ENCODE data around the gene PGA3.
"Not testable (repeated sequence)": the region's sequence is repeated elsewhere in the genome, so short reads cannot be mapped to it uniquely, and the experiment has no call there.

PGA3 gene

DNA sequence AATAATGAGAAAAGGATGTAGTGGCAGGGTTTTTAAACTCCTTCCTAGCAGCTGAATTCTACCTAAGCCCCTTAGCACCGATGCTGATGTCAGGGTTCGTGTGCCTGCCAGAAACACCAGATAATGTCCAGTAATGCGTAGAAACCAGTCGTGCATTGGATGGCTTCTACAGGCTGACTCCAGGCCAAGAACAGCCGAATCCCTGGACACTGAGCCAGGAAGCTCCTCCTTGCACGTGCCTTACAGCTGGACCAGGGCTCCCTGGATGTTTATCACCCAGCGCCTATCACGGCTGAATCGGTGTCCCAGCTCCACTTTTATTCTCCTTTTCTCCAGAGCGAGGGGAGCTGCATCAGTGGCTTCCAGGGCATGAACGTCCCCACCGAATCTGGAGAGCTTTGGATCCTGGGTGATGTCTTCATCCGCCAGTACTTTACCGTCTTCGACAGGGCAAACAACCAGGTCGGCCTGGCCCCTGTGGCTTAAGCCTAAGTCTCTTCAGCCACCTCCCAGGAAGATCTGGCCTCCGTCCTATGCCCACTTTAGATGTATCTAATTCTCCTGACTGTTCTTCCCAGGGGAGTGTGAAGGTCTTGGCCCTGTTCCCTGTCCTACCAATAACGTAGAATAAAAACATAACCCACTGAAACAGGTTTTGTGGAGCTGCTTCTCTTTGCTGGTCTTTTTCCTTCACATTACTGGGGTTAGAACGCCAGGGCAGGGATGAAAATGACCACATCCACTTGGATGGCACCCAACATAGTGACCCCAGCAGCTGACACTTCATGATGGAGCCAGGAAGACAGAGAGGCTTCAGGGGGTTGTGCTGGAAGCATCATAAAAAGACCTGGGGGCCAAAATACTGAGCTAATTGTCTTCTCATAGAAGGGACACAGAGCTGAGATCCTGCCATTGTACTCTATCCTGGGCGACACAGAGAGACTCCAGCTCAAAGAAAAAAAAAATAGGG is 47.8 kb downstream of the PGA3 start:
- not testable (repeated sequence) for DNase-seq (ENCODE audit: low read depth in 2 of 2)

DNA sequence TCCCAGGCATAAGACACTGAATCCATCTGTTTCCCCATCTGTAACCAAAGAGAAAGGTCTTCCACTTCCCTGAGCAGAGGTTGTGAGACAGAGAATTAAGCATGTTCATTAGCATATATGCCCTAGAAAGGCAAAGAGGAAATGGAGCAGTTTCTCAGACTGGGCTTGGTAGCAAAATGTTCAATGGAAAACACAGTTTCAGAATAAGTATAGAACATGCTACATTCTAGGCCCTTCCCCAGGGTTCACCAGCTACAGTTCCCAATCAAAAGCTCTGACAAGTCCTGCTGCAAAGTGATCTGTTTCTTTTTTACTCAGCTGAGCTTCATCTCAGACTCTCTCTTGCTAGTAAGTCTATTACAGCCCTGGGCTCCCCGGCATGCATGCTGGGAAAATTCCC is 49.0 kb downstream of the PGA3 start:
- DNase-seq (ENCODE audit: low read depth in 2 of 2), result not testable (repeated sequence)

DNA sequence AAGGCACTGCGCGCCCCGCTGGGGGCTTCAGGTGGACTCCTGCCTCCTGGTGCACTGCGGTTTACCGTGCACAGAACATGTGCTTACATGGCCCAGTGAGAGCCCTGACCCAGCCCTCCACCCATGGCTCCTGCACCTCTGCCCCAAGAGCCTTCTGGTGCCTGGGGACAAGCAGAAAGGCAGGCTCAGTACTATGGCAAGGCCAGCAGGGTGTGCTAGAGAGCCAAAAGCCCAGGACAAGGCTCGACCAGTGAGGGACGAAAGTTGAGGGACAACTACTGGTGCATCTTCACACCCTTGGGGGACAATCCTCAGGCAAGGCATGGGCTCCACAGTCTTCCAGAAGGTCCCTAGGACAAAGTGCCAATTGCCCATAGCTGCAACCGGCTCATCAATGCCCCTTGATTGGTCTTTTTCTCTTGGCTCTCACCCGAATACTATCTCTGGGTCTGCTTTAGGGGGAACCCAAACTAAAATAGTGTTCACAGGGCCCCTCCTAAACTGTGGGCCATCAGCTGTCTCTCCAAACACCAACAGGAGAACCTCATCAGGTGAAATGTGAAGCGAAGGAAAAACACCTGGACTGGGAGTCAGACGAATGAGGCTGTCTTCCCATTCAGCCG is 51.2 kb downstream of the PGA3 start:
- DNase-seq (ENCODE audit: low read depth in 2 of 2), result peak; percentile 35 to 49

- no peak for DNase-seq (ENCODE audit: low read depth in 2 of 2)
Observed at GRCh38 chr11:61256710-61257482, 53.6 kb downstream of the PGA3 start.

- DNase-seq (ENCODE audit: low read depth in 2 of 2), result no peak
Observed at GRCh38 chr11:61258546-61258945, 55.2 kb downstream of the PGA3 start.

- no peak for DNase-seq (ENCODE audit: low read depth in 2 of 2)
Observed at GRCh38 chr11:61259363-61259762, 56.0 kb downstream of the PGA3 start.
